RWPE2 (cell line): ENCODE results near the gene SPTLC3.

Source experiments
- ATAC-seq: fragments of 200-7000 bp; cut with Tn5 transposase; 3 replicates; pipeline ENCODE4 v1.9.1; 2021; ENCODE audit warnings: low read depth
- DNase-seq: peaks from one replicate; pipeline ENCODE4 v3.0.0-alpha.2; 2020; ENCODE audit warnings: low spot score
- H3K27ac ChIP-seq: fragments of 450-650 bp; 2 replicates; pipeline ENCODE4 v1.5.1; 2017; ENCODE audit warnings: mild to moderate bottlenecking; ENCODE audit not compliant: poor library complexity, severe bottlenecking
- H3K27me3 ChIP-seq: fragments of 250-450 bp; sonication (Bioruptor Pico); 2 replicates; pipeline ENCODE4 v1.5.1; 2021; ENCODE audit warnings: mild to moderate bottlenecking, moderate library complexity; ENCODE audit not compliant: insufficient read depth, poor library complexity, severe bottlenecking
- H3K36me3 ChIP-seq: fragments of 250-450 bp; sonication (Bioruptor Pico); 2 replicates; pipeline ENCODE4 v1.5.1; 2020; ENCODE audit warnings: low read depth, mild to moderate bottlenecking, moderate library complexity
- H3K4me1 ChIP-seq: fragments of 250-450 bp; sonication (Bioruptor Pico); 2 replicates; pipeline ENCODE4 v1.5.1; 2021; ENCODE audit warnings: mild to moderate bottlenecking, moderate library complexity; ENCODE audit not compliant: insufficient read depth, poor library complexity, severe bottlenecking
- H3K4me3 ChIP-seq: fragments of 250-450 bp; sonication (Bioruptor Pico); 2 replicates; pipeline ENCODE4 v1.5.1; 2021; ENCODE audit warnings: mild to moderate bottlenecking, moderate library complexity; ENCODE audit not compliant: severe bottlenecking
- H3K9me3 ChIP-seq: fragments of 250-450 bp; sonication (Bioruptor Pico); 2 replicates; pipeline ENCODE4 v1.5.1; 2021; ENCODE audit warnings: mild to moderate bottlenecking, moderate library complexity; ENCODE audit not compliant: severe bottlenecking
- TF ChIP-seq, protein P1 (sequence below): fragments of 450-650 bp; IDR thresholded peaks from one replicate; pipeline ENCODE4 v1.5.1; 2017; ENCODE audit warnings: mild to moderate bottlenecking, moderate library complexity; ENCODE audit not compliant: poor library complexity, severe bottlenecking

SPTLC3 gene

DNA sequence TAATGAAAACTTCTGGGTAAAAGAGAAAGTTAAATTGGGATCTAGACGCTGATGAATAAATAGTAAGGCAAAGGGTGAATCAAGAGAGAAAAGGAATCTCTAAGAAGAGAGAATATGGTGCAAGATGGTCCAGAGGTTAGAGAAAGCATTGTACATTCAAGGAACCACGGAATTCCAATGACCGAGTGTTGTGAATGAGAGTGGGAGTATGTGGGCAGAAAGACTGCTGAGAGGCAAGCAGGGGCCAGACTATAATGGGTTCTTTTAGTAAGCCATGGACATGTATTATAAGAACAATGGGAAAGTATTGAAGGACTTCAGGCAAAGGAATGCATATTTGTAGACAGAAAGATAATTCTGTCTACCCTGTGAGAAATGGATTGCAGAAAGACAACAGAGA is 45.2 kb downstream of the SPTLC3 start:
- Histone ChIP-seq H3K27ac (no peak overlapping the region), H3K4me1 (no peaks in the 10 kb centered on the region), H3K36me3 (no peaks in the 10 kb centered on the region), H3K9me3 (no peaks in the 10 kb centered on the region), H3K4me3 (no peak overlapping the region), H3K27me3 (no peaks in the 10 kb centered on the region)
- DNase-seq, result no peak
- ATAC-seq, result no peak
- TF ChIP-seq, protein P1, sequence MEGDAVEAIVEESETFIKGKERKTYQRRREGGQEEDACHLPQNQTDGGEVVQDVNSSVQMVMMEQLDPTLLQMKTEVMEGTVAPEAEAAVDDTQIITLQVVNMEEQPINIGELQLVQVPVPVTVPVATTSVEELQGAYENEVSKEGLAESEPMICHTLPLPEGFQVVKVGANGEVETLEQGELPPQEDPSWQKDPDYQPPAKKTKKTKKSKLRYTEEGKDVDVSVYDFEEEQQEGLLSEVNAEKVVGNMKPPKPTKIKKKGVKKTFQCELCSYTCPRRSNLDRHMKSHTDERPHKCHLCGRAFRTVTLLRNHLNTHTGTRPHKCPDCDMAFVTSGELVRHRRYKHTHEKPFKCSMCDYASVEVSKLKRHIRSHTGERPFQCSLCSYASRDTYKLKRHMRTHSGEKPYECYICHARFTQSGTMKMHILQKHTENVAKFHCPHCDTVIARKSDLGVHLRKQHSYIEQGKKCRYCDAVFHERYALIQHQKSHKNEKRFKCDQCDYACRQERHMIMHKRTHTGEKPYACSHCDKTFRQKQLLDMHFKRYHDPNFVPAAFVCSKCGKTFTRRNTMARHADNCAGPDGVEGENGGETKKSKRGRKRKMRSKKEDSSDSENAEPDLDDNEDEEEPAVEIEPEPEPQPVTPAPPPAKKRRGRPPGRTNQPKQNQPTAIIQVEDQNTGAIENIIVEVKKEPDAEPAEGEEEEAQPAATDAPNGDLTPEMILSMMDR, result no peak

DNA sequence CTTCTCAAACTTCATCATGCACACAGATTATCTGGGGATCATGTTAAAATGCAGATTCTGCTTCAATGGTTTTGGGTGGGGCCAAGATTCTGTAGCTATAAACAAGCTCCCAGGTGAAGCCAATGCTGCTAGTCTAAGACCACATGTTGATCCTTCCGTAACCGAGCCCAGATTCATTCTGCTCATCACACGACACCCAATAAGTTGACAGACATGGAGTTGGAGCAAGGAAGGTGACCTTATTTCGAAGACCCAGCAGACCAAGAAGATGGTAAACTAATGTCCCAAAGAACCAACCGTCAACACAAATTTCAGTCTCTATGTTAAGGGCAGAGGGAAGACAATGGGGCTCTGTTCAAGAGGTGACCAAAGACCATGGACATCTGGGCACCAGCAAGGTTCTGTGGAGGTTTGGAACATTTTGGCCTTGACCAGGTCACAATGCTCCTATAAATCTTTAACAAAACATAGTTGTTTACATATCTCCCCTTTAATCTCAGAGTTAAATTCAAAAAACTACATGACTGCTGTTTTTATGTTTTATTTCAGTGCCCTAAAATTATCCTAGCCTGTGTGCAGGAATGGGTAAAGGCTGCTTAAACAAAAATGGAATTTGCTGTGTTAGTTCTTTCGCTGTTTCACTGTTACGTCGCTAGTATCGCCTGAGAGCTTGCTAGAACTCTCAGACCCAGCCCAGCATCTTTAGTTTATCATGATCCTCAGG is 50.1 kb downstream of the SPTLC3 start:
- peaks cover 2% of the 10 kb centered on the region for H3K4me1 ChIP-seq
- no peaks in the 10 kb centered on the region for H3K36me3 ChIP-seq
- no peak for ATAC-seq
- no peaks in the 10 kb centered on the region for H3K9me3 ChIP-seq
- TF ChIP-seq, protein P1, result no peak
- no peak overlapping the region for H3K4me3 ChIP-seq
- no peak for DNase-seq
- H3K27ac ChIP-seq, result no peak overlapping the region
- H3K27me3 ChIP-seq, result no peaks in the 10 kb centered on the region

DNA sequence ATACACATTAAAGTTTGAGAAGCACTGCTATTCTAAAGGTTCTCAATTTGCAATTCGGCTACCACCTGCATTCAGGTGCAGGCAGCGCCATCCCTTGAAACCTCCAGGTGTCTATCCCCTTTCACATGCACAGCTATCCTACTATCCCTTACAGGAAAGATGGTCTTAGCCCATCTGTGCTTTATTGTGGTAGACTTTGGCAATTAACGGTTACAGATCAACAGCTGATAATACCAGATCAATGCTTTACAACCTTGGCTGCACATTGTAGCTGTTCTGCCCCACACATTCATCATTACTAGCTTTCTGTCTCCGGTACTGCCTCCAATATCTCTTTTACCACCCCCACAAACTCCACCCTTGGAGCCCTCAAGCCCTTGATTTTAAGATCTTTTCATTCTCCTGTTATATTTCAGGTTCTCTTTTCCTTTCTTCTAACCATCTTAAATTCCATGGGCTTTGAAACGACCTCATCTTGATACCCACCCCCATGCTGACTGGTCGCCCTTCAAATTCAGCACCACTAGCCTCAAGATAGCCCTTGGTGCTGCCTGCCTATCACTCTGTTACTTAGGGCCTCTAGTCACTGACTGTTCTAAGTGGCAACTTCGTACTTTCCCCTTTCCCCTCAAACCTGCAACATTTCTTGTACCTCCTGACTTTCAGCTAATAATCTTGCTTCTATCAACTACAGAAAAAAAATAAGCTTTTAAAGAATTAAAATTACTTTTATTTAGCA is 50.8 kb downstream of the SPTLC3 start:
- peaks cover 2% of the 10 kb centered on the region for H3K4me1 ChIP-seq
- no peaks in the 10 kb centered on the region for H3K27me3 ChIP-seq
- no peak for ATAC-seq
- no peaks in the 10 kb centered on the region for H3K36me3 ChIP-seq
- H3K9me3 ChIP-seq, result no peaks in the 10 kb centered on the region
- no peak overlapping the region for H3K27ac ChIP-seq
- no peak overlapping the region for H3K4me3 ChIP-seq
- DNase-seq, result no peak
- TF ChIP-seq, protein P1, result no peak

DNA sequence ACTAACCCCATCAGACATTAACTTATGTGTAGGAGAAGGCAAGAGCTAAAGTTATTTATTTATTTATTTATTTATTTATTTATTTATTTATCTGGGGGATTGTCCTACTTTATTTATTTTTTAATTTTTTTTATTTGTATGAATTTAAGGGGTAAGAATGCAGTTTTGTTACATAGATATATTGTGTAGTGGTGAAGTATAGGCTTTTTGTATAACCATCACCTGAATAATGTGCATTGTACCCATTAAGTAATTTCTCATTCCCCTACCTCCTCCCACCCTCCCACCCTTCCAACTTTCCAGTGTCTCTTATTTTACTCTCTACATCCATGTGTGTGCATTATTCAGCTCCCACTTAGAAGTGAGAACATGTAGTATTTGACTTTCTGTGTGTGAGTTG is 51.6 kb downstream of the SPTLC3 start:
- Histone ChIP-seq H3K27ac (no peak overlapping the region), H3K9me3 (no peaks in the 10 kb centered on the region), H3K36me3 (no peaks in the 10 kb centered on the region), H3K4me1 (peaks cover 2% of the 10 kb centered on the region), H3K4me3 (no peak overlapping the region), H3K27me3 (no peaks in the 10 kb centered on the region)
- ATAC-seq, result no peak
- no peak for DNase-seq
- TF ChIP-seq, protein P1, result no peak

DNA sequence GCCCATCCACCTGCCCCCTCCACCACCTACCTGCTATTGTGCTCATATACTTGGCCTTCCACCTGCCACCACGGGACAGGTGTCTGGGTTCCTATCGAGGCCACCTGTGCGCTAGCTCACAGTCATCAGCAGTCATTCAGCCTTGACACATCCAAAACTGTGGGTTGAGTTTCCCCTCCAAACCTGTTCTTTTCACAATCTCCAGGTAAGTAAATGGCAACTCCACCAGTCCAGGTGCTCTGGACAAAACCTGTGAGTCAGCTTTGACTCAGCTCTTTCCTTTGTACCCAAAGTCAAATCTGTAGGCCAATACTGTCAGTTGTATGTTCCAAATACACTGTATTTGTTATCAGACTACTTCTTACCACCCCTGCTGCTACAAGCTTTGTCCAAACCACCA is 52.6 kb downstream of the SPTLC3 start:
- TF ChIP-seq, protein P1, result no peak
- no peak overlapping the region for H3K27ac ChIP-seq
- no peaks in the 10 kb centered on the region for H3K9me3 ChIP-seq
- ATAC-seq, result peak; percentile 83
- H3K4me1 ChIP-seq, result peaks cover 2% of the 10 kb centered on the region
- H3K27me3 ChIP-seq, result no peaks in the 10 kb centered on the region
- H3K36me3 ChIP-seq, result no peaks in the 10 kb centered on the region
- H3K4me3 ChIP-seq, result no peak overlapping the region
- DNase-seq, result no peak
